ENCODE results near the gene GVQW3. TPM values are rescaled to one million over a fixed set of nuclear protein-coding genes. Genes with fewer than 3 reads are reported as not detected.
A peak's percentile ranks its signal among the peaks of the same experiment; 100 is the strongest.

The GVQW3 gene
- total and polyA plus RNA-seq, 3 donors from 2014 or later, result 5.9 to 11.0 (median 8.2) TPM

- H3K36me3 ChIP-seq (ENCODE audit: low read depth, missing control alignments), result no peaks in the 10 kb centered on the region
- TF ChIP-seq CTCF (IDR thresholded peaks at IDR 0.05) (no peak), POLR2A (IDR thresholded peaks at IDR 0.05) (no peak)
- no peak overlapping the region for H3K4me3 ChIP-seq
- no peaks in the 10 kb centered on the region for H3K9me3 ChIP-seq
- DNase-seq, result no peak
- no peaks in the 10 kb centered on the region for H3K4me1 ChIP-seq
- no peaks in the 10 kb centered on the region for H3K27me3 ChIP-seq
- intact Hi-C loops (cut with DNase I; ENCODE audit: low total_unique reads), result no loop called here
- no peak overlapping the region for H3K27ac ChIP-seq
- WGBS, 2 donors, result 89 to 97% methylated on average over 1 of the region's 1 CpG
These were observed 26.0 kb upstream of the GVQW3 start for GRCh38 chr11:76355172-76355571.

- Histone ChIP-seq H3K27me3 (no peaks in the 10 kb centered on the region), H3K4me3 (no peak overlapping the region), H3K9me3 (no peaks in the 10 kb centered on the region), H3K36me3 (ENCODE audit: low read depth, missing control alignments) (no peaks in the 10 kb centered on the region), H3K27ac (no peak overlapping the region), H3K4me1 (no peaks in the 10 kb centered on the region)
- intact Hi-C loops (cut with DNase I; ENCODE audit: low total_unique reads), result no loop called here
- no peak for TF ChIP-seq CTCF (IDR thresholded peaks at IDR 0.05)
- TF ChIP-seq POLR2A (IDR thresholded peaks at IDR 0.05), result no peak
- DNase-seq, result no peak
These were observed 19.7 kb upstream of the GVQW3 start for GRCh38 chr11:76361374-76361773.

GRCh38 chr11:76361776-76362175 is 19.3 kb upstream of the GVQW3 start:
- Histone ChIP-seq H3K36me3 (ENCODE audit: low read depth, missing control alignments) (no peaks in the 10 kb centered on the region), H3K4me3 (no peak overlapping the region), H3K27ac (no peak overlapping the region), H3K4me1 (no peaks in the 10 kb centered on the region), H3K9me3 (no peaks in the 10 kb centered on the region), H3K27me3 (no peaks in the 10 kb centered on the region)
- WGBS, 2 donors, result 57 to 66% methylated on average over 2 of the region's 2 CpGs
- intact Hi-C loops (cut with DNase I; ENCODE audit: low total_unique reads), result no loop called here
- no peak for TF ChIP-seq CTCF (IDR thresholded peaks at IDR 0.05)
- no peak for DNase-seq

- TF ChIP-seq POLR2A (IDR thresholded peaks at IDR 0.05) (no peak), CTCF (IDR thresholded peaks at IDR 0.05) (no peak)
- Histone ChIP-seq H3K9me3 (no peaks in the 10 kb centered on the region), H3K4me3 (no peak overlapping the region), H3K27ac (no peak overlapping the region), H3K27me3 (no peaks in the 10 kb centered on the region), H3K36me3 (ENCODE audit: low read depth, missing control alignments) (no peaks in the 10 kb centered on the region), H3K4me1 (no peaks in the 10 kb centered on the region)
- no peak for DNase-seq
- 94% methylated on average over 7 of the region's 7 CpGs for WGBS, 2 donors
- intact Hi-C loops (cut with DNase I; ENCODE audit: low total_unique reads), result no loop called here
These were observed 18.4 kb upstream of the GVQW3 start for GRCh38 chr11:76362716-76363115.

GRCh38 chr11:76365038-76365679 is 16.0 kb upstream of the GVQW3 start:
- H3K4me1 ChIP-seq, result no peaks in the 10 kb centered on the region
- no peak for TF ChIP-seq POLR2A (IDR thresholded peaks at IDR 0.05)
- no peak for TF ChIP-seq CTCF (IDR thresholded peaks at IDR 0.05)
- H3K27ac ChIP-seq, result peak overlapping the region; percentile 36 to 56
- H3K4me3 ChIP-seq, result no peak overlapping the region
- no peaks in the 10 kb centered on the region for H3K36me3 ChIP-seq (ENCODE audit: low read depth, missing control alignments)
- intact Hi-C loops (cut with DNase I; ENCODE audit: low total_unique reads), result no loop called here
- H3K27me3 ChIP-seq, result no peaks in the 10 kb centered on the region
- H3K9me3 ChIP-seq, result no peaks in the 10 kb centered on the region
- WGBS, 2 donors, result 69 to 84% methylated on average over 16 of the region's 16 CpGs
- DNase-seq, result peak; percentile 84
